Endothelial cell of umbilical vein (primary cell): ENCODE measurements around the gene PHF1. TPM values are rescaled to one million over a fixed set of nuclear protein-coding genes. Genes with fewer than 3 reads are reported as not detected.

ENCODE experiments used
- BruUV-seq: library from RNA; stranded (reverse); fragments of 400-500 nt; replicated peaks from 2 replicates; lab custom pipeline; 2021; lab: Mats Ljungman, UMichigan
- CTCF ChIA-PET: fragments of 300-600, 350-600 bp; sonication (Branson Sonifier 250); formaldehyde crosslinking; loops from one replicate; lab custom pipeline; 2021; ENCODE audit warnings: antibody characterized with exemption, inconsistent platforms; lab: Charles Lee
- POLR2A ChIA-PET: fragments of 300-600, 350-600 bp; sonication (Branson Sonifier 250); formaldehyde crosslinking; loops from one replicate; lab custom pipeline; 2021; ENCODE audit warnings: antibody characterized with exemption, inconsistent platforms; lab: Charles Lee
- DNase-seq: peaks from one replicate; pipeline ENCODE4 v3.0.0-alpha.2; 2011; ENCODE audit warnings: low read depth, low spot score
- FAIRE-seq: peaks from 2 replicates; lab custom pipeline; 2011; peaks lifted over from hg19 to GRCh38; lab: Jason Lieb, UNC
- H2AFZ ChIP-seq: 2 replicates; pipeline ENCODE4 v1.6.0; 2012; ENCODE audit warnings: low read depth, low read length, control low read depth, inconsistent platforms
- H3K27ac ChIP-seq: 2 replicates; pipeline ENCODE4 v1.5.1; 2011; ENCODE audit warnings: low read depth, mild to moderate bottlenecking, control low read depth, low read length, moderate library complexity; ENCODE audit not compliant: insufficient read depth
- H3K27me3 ChIP-seq, 2 experiments: 2 replicates each; pipeline versions ENCODE4 v1.6.0 to v1.6.1; 2011; ENCODE audit warnings: low read length in 2 of 2, mixed read lengths in 1 of 2; ENCODE audit not compliant: control insufficient read depth in 2 of 2, insufficient read depth in 2 of 2
- H3K36me3 ChIP-seq, 2 experiments: 2 replicates in 1 of 2; 3 replicates in 1 of 2; pipeline ENCODE4 v1.5.1; 2011; ENCODE audit warnings: low read length in 2 of 2, mild to moderate bottlenecking in 1 of 2, moderate library complexity in 1 of 2; ENCODE audit not compliant: control insufficient read depth in 2 of 2, insufficient read depth in 2 of 2; ENCODE audit errors: extremely low read depth in 1 of 2
- H3K4me1 ChIP-seq: 3 replicates; pipeline ENCODE4 v1.5.1; 2011; ENCODE audit warnings: mild to moderate bottlenecking, low read length; ENCODE audit not compliant: control insufficient read depth, insufficient read depth; ENCODE audit errors: extremely low read depth
- H3K4me2 ChIP-seq: 2 replicates; pipeline ENCODE4 v1.6.1; 2011; ENCODE audit warnings: low read length, control low read depth, mixed read lengths; ENCODE audit not compliant: insufficient read depth
- H3K4me3 ChIP-seq, 3 experiments: fragments of 200-600 bp in 1 of 3; sonication (generic), shearing (Covaris generic) in 1 of 3; replicated peaks in 1 of 3; 2 replicates each; pipeline ENCODE4 v1.5.1; 2011 to 2016; ENCODE audit warnings: control low read depth in 3 of 3, low read length in 3 of 3, mild to moderate bottlenecking in 2 of 3, inconsistent platforms in 1 of 3, low read depth in 1 of 3, moderate library complexity in 1 of 3; ENCODE audit not compliant: insufficient read depth in 1 of 3
- H3K79me2 ChIP-seq: 2 replicates; pipeline ENCODE4 v1.6.0; 2012; ENCODE audit warnings: low read length, inconsistent platforms; ENCODE audit not compliant: control insufficient read depth, insufficient read depth
- H3K9ac ChIP-seq: replicated peaks from 2 replicates; pipeline ENCODE3; 2011; ENCODE audit warnings: low read length, control low read depth; ENCODE audit not compliant: insufficient read depth; ENCODE audit errors: extremely low read depth
- H3K9me1 ChIP-seq: replicated peaks from 3 replicates; pipeline ENCODE4 v1.6.0; 2011; ENCODE audit warnings: mild to moderate bottlenecking, low read length; ENCODE audit not compliant: control insufficient read depth, insufficient read depth; ENCODE audit errors: extremely low read depth
- H3K9me3 ChIP-seq: replicated peaks from 2 replicates; pipeline ENCODE4 v1.5.1; 2012; ENCODE audit warnings: low read length, inconsistent platforms; ENCODE audit not compliant: control insufficient read depth, insufficient read depth
- H4K20me1 ChIP-seq: replicated peaks from 2 replicates; pipeline ENCODE3; 2011; ENCODE audit warnings: mild to moderate bottlenecking, low read length; ENCODE audit not compliant: control insufficient read depth, insufficient read depth; ENCODE audit errors: extremely low read depth
- CTCF ChIP-seq, 2 donors: IDR thresholded peaks; 1 replicate in 1 of 2; 2 replicates in 1 of 2; pipeline ENCODE4 v1.5.1; 2011; ENCODE audit warnings: low read length in 2 of 2, mild to moderate bottlenecking in 2 of 2, moderate library complexity in 2 of 2, control low read depth in 1 of 2, inconsistent platforms in 1 of 2, low read depth in 1 of 2; ENCODE audit not compliant: insufficient read depth in 1 of 2; ENCODE audit errors: extremely low read depth in 1 of 2
- EZH2 ChIP-seq: IDR thresholded peaks from 2 replicates; pipeline ENCODE4 v1.6.1; 2012; ENCODE audit warnings: borderline replicate concordance, low read depth, mild to moderate bottlenecking, moderate library complexity, low read length, inconsistent platforms; ENCODE audit not compliant: severe bottlenecking
- FOS ChIP-seq: IDR thresholded peaks from 2 replicates; pipeline ENCODE4 v1.6.1; 2011; ENCODE audit warnings: mild to moderate bottlenecking, low read length, moderate library complexity, borderline replicate concordance; ENCODE audit not compliant: insufficient read depth
- GATA2 ChIP-seq: IDR thresholded peaks from 2 replicates; pipeline ENCODE4 v1.7.0; 2011; ENCODE audit warnings: low read depth, mild to moderate bottlenecking, moderate library complexity, mixed read lengths, low read length; ENCODE audit not compliant: insufficient read length, insufficient read depth
- JUN ChIP-seq: IDR thresholded peaks from 2 replicates; pipeline ENCODE4 v1.6.1; 2011; ENCODE audit warnings: borderline replicate concordance, low read depth; ENCODE audit not compliant: insufficient read length, insufficient read depth
- MAX ChIP-seq: IDR thresholded peaks from 2 replicates; pipeline ENCODE4 v1.6.1; 2011; ENCODE audit not compliant: insufficient read depth, insufficient read length
- MYC ChIP-seq: IDR thresholded peaks from one replicate; pipeline ENCODE4 v1.6.1; 2011; ENCODE audit warnings: mild to moderate bottlenecking, low read depth, low read length
- POLR2A ChIP-seq: IDR thresholded peaks from 2 replicates; pipeline ENCODE4 v1.6.1; 2012; ENCODE audit warnings: low read depth, mild to moderate bottlenecking, control low read depth, low read length
- POLR2AphosphoS5 ChIP-seq: IDR thresholded peaks from 2 replicates; pipeline ENCODE4 v1.6.1; 2012; ENCODE audit warnings: low read depth, mild to moderate bottlenecking, control low read depth, low read length, moderate library complexity; ENCODE audit not compliant: insufficient read depth
- dilution Hi-C: fragments of 300-500 bp; cut with MboI; formaldehyde crosslinking; loops from one replicate; pipeline ENCODE4 v1.15.0; 2019; ENCODE audit warnings: low sequenced_read_pairs; ENCODE audit not compliant: extremely low pct_ligation_motif_present
- intact Hi-C: fragments of 100-400 bp; cut with micrococcal nuclease; formaldehyde crosslinking; loops from one replicate; pipeline ENCODE4 v1.10.0; 2022
- polyA plus RNA-seq, 4 experiments: library from polyadenylated mRNA; depleted of rRNA in 3 of 4; stranded (reverse) in 3 of 4; unstranded in 1 of 4; fragments of >200 nt; gene quantifications; 2 replicates each; pipeline versions ENCODE4 v1.2.1 to v1.2.3, GENCODE V29; 2011 to 2012; ENCODE audit warnings: missing spikeins in 1 of 4
- total RNA-seq: library from RNA; stranded (reverse); gene quantifications from 2 replicates; pipeline ENCODE4 v1.2.3, GENCODE V29; 2021

The PHF1 gene
- total and polyA plus RNA-seq, 2 donors (not counting 3 experiments of a cell fraction or from before 2014, with no cell fraction given): 32.5 to 53.1 TPM

GRCh38 chr6:33417903-33418689 is 7.3 kb downstream of the PHF1 start, which contains the start of gene CUTA:
CUTA (minus strand) TSS chr6:33418107; CDS start chr6:33418000, 107 bp downstream.
- intact Hi-C loops: loop anchor here (1.0 to 10.0 kb wide), 3 partner anchors 7 to 443 kb away; no protein-coding TSS in a partner anchor
- BruUV-seq: no TSS peak
- Histone ChIP-seq H3K9me3 (no peaks in the 10 kb centered on the region), H3K4me2 (peak within 1 kb of the TSS; percentile 70), H3K9me1 (no peaks in the 10 kb centered on the region), H3K4me3 (peak within 1 kb of the TSS; percentile 36 to 63 (median 50)), H4K20me1 (no peaks in the 10 kb centered on the region), H3K27me3 (peaks cover 12 to 16% of the 10 kb centered on the region in 2 experiments), H3K9ac (peak within 1 kb of the TSS; percentile 41), H3K36me3 (peaks cover 0 to 13% of the 10 kb centered on the region in 2 experiments), H2AFZ (peak within 1 kb of the TSS; percentile 64), H3K27ac (peak within 1 kb of the TSS; percentile 64), H3K79me2 (peaks cover 12% of the 10 kb centered on the region), H3K4me1 (peaks cover 20% of the 10 kb centered on the region)
- CTCF ChIA-PET: interaction anchor here (0.6 to 4.7 kb wide), 6 partner anchors 8 to 279 kb away, joined by 3 to 14 read pairs (median 3); partner anchors contain the start of gene ZBTB9
- POLR2A ChIA-PET: no interaction called here
- dilution Hi-C loops: no loop called here
- TF ChIP-seq POLR2AphosphoS5 (peak; percentile 67), EZH2 (no peak), GATA2 (no peak), FOS (peak; percentile 21), CTCF (IDR thresholded peaks at IDR 0.05; ENCODE audit: extremely low read depth in 1 of 2, insufficient read depth in 1 of 2, low read depth in 1 of 2, low read length in 2 of 2) (peak in 1 of 2 donors; percentile 18), POLR2A (peak; percentile 80), MYC (no peak), MAX (peak; percentile 99), JUN (peak; percentile 3)
- FAIRE-seq (peak; percentile 99), DNase-seq (peak; percentile 100)
